GM21576 (cell line): ENCODE results near the gene MYL11.
"Not testable (repeated sequence)": the region's sequence is repeated elsewhere in the genome, so short reads cannot be mapped to it uniquely, and the experiment has no call there.

Experiments
- ATAC-seq: cut with Tn5 transposase; IDR thresholded peaks from one replicate; pipeline ENCODE4 v1.9.1; 2021; ENCODE audit warnings: mild to moderate bottlenecking, moderate library complexity; ENCODE audit not compliant: unreplicated experiment

Gene MYL11

GRCh38 chr16:30395155-30395991 is 20.8 kb downstream of the MYL11 start, which contains the start of gene ZNF48:
Gene ZNF48, plus strand, starts transcription at chr16:30395420. Its CDS starts 375 bp downstream, at chr16:30395795.
- ATAC-seq = peak; percentile 58

GRCh38 chr16:30395992-30396585 is 21.5 kb downstream of the MYL11 start:
- ATAC-seq = no peak

GRCh38 chr16:30396627-30397026 is 22.0 kb downstream of the MYL11 start:
- not testable (repeated sequence) for ATAC-seq

GRCh38 chr16:30397056-30397455 is 22.5 kb downstream of the MYL11 start:
- no peak for ATAC-seq

- ATAC-seq = no peak
Measured at GRCh38 chr16:30397776-30398660, 23.4 kb downstream of the MYL11 start.

GRCh38 chr16:30398661-30399434 is 24.2 kb downstream of the MYL11 start:
- ATAC-seq = no peak

GRCh38 chr16:30399435-30400186 is 25.0 kb downstream of the MYL11 start:
- ATAC-seq = no peak

- no peak for ATAC-seq
Measured at GRCh38 chr16:30401768-30402425, 27.3 kb downstream of the MYL11 start.

GRCh38 chr16:30406795-30407101 is 32.1 kb downstream of the MYL11 start:
- no peak for ATAC-seq

- peak; percentile 77 for ATAC-seq
Measured at GRCh38 chr16:30407102-30407803, 32.7 kb downstream of the MYL11 start, which contains the start of gene ZNF771. Gene ZNF771, plus strand, starts transcription at chr16:30407606. Its CDS starts 448 bp downstream, at chr16:30408054.

- ATAC-seq = peak; percentile 2
Measured at GRCh38 chr16:30407804-30408534, 33.4 kb downstream of the MYL11 start.

- peak; percentile 48 for ATAC-seq
Measured at GRCh38 chr16:30409125-30410060, 34.8 kb downstream of the MYL11 start.

- no peak for ATAC-seq
Measured at GRCh38 chr16:30413112-30413806, 38.7 kb downstream of the MYL11 start.

GRCh38 chr16:30414159-30414558 is 39.6 kb downstream of the MYL11 start:
- ATAC-seq = no peak

- ATAC-seq = no peak
Measured at GRCh38 chr16:30416047-30416603, 41.5 kb downstream of the MYL11 start.
